Smooth muscle cell (in vitro differentiated cells): Measurements from ENCODE around the gene SLC25A47. TPM values are rescaled to one million over a fixed set of nuclear protein-coding genes. Genes with fewer than 3 reads are reported as not detected.

Experiments used
- DNase-seq: peaks from one replicate; lab custom pipeline; 2025; ENCODE audit not compliant: unreplicated experiment; lab: John Stamatoyannopoulos, UW
- H2AFZ ChIP-seq: fragments of 200-600 bp; sonication (generic); 2 replicates; pipeline ENCODE4 v1.6.0; 2016; ENCODE audit warnings: antibody characterized with exemption, low read depth, mild to moderate bottlenecking
- H3F3A ChIP-seq: fragments of 200-600 bp; sonication (generic); 2 replicates; pipeline ENCODE4 v1.6.0; 2017; ENCODE audit warnings: antibody characterized with exemption, low read depth
- H3K27ac ChIP-seq: fragments of 200-600 bp; sonication (generic); 2 replicates; pipeline ENCODE4 v1.5.1; 2016; ENCODE audit warnings: low read depth, mild to moderate bottlenecking
- H3K27me3 ChIP-seq: fragments of 200-600 bp; sonication (generic); 2 replicates; pipeline ENCODE4 v1.6.1; 2016; ENCODE audit warnings: low read depth, mild to moderate bottlenecking
- H3K36me3 ChIP-seq: fragments of 200-600 bp; sonication (generic); 2 replicates; pipeline ENCODE4 v1.5.1; 2016; ENCODE audit warnings: low read depth
- H3K4me1 ChIP-seq: fragments of 200-600 bp; sonication (generic); 2 replicates; pipeline ENCODE4 v1.5.1; 2016; ENCODE audit warnings: low read depth
- H3K4me2 ChIP-seq: fragments of 200-600 bp; sonication (generic); 2 replicates; pipeline ENCODE4 v1.6.0; 2016; ENCODE audit warnings: mild to moderate bottlenecking
- H3K4me3 ChIP-seq: fragments of 200-600 bp; sonication (generic); 2 replicates; pipeline ENCODE4 v1.5.1; 2016; ENCODE audit warnings: mild to moderate bottlenecking
- H3K79me2 ChIP-seq: fragments of 200-600 bp; sonication (generic); 2 replicates; pipeline ENCODE4 v1.6.0; 2016; ENCODE audit warnings: low read depth, mild to moderate bottlenecking
- H3K9ac ChIP-seq: fragments of 200-600 bp; sonication (generic); 2 replicates; pipeline ENCODE4 v1.6.0; 2016; ENCODE audit warnings: low read depth
- H3K9me3 ChIP-seq: fragments of 200-600 bp; sonication (generic); replicated peaks from 2 replicates; pipeline ENCODE4 v1.5.1; 2016; ENCODE audit warnings: low read depth
- H4K20me1 ChIP-seq: fragments of 200-600 bp; sonication (generic); 2 replicates; pipeline ENCODE4 v1.6.0; 2016; ENCODE audit warnings: low read depth
- WGBS: methylation state at CpG from one replicate; pipeline ENCODE4 v1.1.7; 2016; ENCODE audit warnings: low lambda C conversion rate; 5-methylcytosine and 5-hydroxymethylcytosine counted together
- polyA plus RNA-seq: library from polyadenylated mRNA; unstranded; fragments of >200 nt; fragmentation: Nextera tagmentation; extraction: Ambion mirVana; gene quantifications from 2 replicates; pipeline ENCODE4 v1.2.1, GENCODE V29; 2016
- total RNA-seq: library from RNA; depleted of rRNA; stranded (reverse); fragments of >200 nt; gene quantifications from 2 replicates; pipeline ENCODE4 v1.2.3, GENCODE V29; 2014
- TF ChIP-seq, protein P1 (sequence below): fragments of 200-600 bp; sonication (generic); IDR thresholded peaks from 2 replicates; pipeline ENCODE4 v1.5.1; 2017; ENCODE audit warnings: borderline replicate concordance, mild to moderate bottlenecking, antibody characterized with exemption; ENCODE audit not compliant: insufficient read depth, poor library complexity, severe bottlenecking

SLC25A47 gene
- total and polyA plus RNA-seq, 2 experiments from 2014 or later: not detected

DNA sequence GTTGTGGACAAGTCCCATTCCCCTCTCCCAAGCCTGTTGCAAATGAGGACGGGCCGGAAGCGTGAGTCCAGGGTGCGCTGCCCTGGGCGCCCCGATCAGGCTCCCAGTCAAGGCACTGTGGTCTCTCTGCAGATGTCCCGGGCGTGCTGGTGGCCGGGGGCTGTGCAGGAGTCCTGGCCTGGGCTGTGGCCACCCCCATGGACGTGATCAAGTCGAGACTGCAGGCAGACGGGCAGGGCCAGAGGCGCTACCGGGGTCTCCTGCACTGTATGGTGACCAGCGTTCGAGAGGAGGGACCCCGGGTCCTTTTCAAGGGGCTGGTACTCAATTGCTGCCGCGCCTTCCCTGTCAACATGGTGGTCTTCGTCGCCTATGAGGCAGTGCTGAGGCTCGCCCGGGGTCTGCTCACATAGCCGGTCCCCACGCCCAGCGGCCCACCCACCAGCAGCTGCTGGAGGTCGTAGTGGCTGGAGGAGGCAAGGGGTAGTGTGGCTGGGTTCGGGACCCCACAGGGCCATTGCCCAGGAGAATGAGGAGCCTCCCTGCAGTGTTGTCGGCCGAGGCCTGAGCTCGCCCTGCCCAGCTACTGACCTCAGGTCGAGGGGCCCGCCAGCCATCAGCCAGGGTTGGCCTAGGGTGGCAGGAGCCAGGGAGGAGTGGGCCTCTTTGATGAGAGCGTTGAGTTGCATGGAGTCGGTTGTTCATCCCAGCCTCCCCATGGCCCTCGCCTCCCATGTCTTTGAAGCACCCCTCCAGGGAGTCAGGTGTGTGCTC, 6.3 kb downstream of the SLC25A47 start:
- H4K20me1 ChIP-seq: no peaks in the 10 kb centered on the region
- H3K4me1 ChIP-seq: no peaks in the 10 kb centered on the region
- no peaks in the 10 kb centered on the region for H3K27me3 ChIP-seq
- WGBS: 98% methylated on average over 31 of the region's 36 CpGs
- H3K4me3 ChIP-seq: no peak overlapping the region
- H3K9ac ChIP-seq: no peak overlapping the region
- no peak overlapping the region for H2AFZ ChIP-seq
- H3K9me3 ChIP-seq: no peaks in the 10 kb centered on the region
- no peak overlapping the region for H3K27ac ChIP-seq
- H3K36me3 ChIP-seq: no peaks in the 10 kb centered on the region
- H3K4me2 ChIP-seq: no peak overlapping the region
- H3K79me2 ChIP-seq: no peaks in the 10 kb centered on the region
- TF ChIP-seq, protein P1, sequence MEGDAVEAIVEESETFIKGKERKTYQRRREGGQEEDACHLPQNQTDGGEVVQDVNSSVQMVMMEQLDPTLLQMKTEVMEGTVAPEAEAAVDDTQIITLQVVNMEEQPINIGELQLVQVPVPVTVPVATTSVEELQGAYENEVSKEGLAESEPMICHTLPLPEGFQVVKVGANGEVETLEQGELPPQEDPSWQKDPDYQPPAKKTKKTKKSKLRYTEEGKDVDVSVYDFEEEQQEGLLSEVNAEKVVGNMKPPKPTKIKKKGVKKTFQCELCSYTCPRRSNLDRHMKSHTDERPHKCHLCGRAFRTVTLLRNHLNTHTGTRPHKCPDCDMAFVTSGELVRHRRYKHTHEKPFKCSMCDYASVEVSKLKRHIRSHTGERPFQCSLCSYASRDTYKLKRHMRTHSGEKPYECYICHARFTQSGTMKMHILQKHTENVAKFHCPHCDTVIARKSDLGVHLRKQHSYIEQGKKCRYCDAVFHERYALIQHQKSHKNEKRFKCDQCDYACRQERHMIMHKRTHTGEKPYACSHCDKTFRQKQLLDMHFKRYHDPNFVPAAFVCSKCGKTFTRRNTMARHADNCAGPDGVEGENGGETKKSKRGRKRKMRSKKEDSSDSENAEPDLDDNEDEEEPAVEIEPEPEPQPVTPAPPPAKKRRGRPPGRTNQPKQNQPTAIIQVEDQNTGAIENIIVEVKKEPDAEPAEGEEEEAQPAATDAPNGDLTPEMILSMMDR: no peak
- H3F3A ChIP-seq: no peaks in the 10 kb centered on the region
- DNase-seq: no peak

DNA sequence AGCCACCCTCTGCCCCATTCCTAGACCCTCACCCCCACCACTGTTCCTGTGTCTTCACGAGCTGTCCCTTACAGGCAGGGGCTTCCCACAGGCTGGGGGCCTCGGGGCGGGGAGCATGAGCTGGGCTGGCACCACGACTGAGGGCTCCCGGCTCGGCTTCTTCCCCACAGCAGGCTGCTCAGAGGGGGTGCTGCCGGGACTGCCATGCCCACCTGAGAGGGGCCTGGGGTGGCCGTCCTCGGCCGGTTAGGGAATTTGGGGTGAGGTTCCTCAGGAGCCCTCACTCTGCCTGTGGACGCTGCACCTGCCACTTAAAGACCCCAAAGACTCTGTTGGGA, 6.8 kb downstream of the SLC25A47 start:
- Histone ChIP-seq H2AFZ (no peak overlapping the region), H3K27me3 (no peaks in the 10 kb centered on the region), H3K4me1 (no peaks in the 10 kb centered on the region), H3K9me3 (no peaks in the 10 kb centered on the region), H3F3A (no peaks in the 10 kb centered on the region), H3K79me2 (no peaks in the 10 kb centered on the region), H3K4me2 (no peak overlapping the region), H3K9ac (no peak overlapping the region), H3K36me3 (no peaks in the 10 kb centered on the region), H4K20me1 (no peaks in the 10 kb centered on the region), H3K27ac (no peak overlapping the region), H3K4me3 (no peak overlapping the region)
- DNase-seq: no peak
- WGBS: 86% methylated on average over 11 of the region's 11 CpGs
- TF ChIP-seq, protein P1: no peak

DNA sequence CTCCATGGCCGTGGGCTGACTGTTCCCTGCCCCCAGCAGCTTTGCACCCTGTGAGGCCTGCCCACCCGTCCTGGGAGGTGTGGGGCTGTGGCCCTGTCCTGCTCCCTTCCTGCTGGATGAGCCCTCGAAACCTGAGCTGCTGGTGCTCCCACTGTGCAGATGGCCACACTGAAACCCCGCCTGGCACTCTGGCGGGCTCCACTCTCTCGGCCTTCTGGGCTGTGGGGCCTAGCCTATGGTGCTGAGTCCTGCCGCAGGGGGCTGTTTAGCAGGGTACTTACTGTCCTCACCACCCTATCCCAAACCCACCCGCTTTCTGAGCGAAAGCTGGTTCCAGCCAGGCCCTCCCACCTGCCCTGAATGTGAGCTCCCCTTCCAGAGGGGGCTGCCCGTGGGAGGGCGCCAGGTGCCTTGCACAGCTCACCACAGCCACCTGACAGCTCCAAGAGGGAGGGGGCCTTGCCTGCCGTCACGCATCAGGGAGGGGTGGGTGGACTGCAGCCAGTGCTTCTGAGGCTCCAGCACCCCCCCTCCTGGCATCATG, 7.3 kb downstream of the SLC25A47 start:
- TF ChIP-seq, protein P1: no peak
- no peak for DNase-seq
- H3K79me2 ChIP-seq: no peaks in the 10 kb centered on the region
- H3F3A ChIP-seq: no peaks in the 10 kb centered on the region
- H3K4me1 ChIP-seq: no peaks in the 10 kb centered on the region
- H3K4me2 ChIP-seq: no peak overlapping the region
- no peak overlapping the region for H3K27ac ChIP-seq
- H3K4me3 ChIP-seq: no peak overlapping the region
- H2AFZ ChIP-seq: no peak overlapping the region
- H3K36me3 ChIP-seq: no peaks in the 10 kb centered on the region
- H4K20me1 ChIP-seq: no peaks in the 10 kb centered on the region
- no peaks in the 10 kb centered on the region for H3K9me3 ChIP-seq
- no peaks in the 10 kb centered on the region for H3K27me3 ChIP-seq
- H3K9ac ChIP-seq: no peak overlapping the region
- 94% methylated on average over 13 of the region's 13 CpGs for WGBS
